22Rv1 (cell line): Measurements from ENCODE around the gene TRAPPC2.

Experiments used
- CTCF ChIP-seq: fragments of 450-650 bp; IDR thresholded peaks from 2 replicates; pipeline ENCODE4 v1.5.1; 2017; ENCODE audit warnings: mild to moderate bottlenecking
- ZFX ChIP-seq: fragments of 450-650 bp; IDR thresholded peaks from 2 replicates; pipeline ENCODE4 v1.6.1; 2017; ENCODE audit warnings: antibody characterized with exemption, borderline replicate concordance

GRCh38 chrX:13732246-13733067 lies 2.0 kb downstream of the TRAPPC2 start:
- no peak for TF ChIP-seq CTCF
- no peak for TF ChIP-seq ZFX
